ENCODE data around the gene RPS29.

The RPS29 gene

DNA sequence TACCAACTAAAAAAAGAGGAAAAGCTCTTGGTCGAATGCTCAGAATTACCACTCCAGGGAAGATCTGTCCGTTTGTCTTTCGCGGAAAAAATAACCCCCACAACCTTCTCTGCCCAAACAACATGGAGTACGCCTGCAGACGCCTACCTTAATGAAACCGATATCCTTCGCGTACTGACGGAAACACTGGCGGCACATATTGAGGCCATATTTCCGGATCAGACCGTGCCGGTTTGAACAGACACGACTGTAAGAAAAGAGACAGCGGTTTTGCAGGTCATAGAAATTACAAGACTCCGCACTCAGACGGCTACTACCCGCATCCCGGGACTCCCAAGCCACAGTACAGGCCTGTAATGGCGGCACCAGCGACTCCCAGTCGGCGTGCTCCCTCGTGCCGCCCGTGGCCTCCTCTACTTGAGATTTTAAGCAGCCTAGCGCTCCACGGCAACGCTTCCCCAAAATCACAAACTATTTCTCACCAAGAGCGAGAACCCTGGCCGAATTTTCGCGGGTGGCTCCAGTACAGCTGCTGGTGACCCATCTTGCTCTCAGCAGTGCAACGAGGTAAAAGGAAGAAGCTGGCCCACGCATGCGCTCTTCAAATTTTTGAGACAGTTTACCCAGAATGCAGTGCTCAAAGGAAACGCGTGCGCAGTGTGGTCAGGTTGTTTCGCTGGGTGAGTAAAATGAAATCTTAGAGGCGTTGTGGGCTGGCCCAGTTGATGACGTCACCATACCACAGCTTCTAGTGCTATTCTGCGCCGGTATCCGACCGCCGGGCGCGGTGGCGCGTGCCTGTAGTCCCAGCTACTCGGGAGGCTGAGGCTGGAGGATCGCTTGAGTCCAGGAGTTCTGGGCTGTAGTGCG lies at the start of gene RPS29:
RPS29 (minus strand) TSS at position 578 of the 870 bp plus-strand sequence; CDS start at position 544, 34 bp downstream.
- DNase-seq (ENCODE audit: low read depth, low spot score): peak; percentile 100
- peak within 1 kb of the TSS; percentile 98 for H3K4me3 ChIP-seq
- peaks cover 43% of the 10 kb centered on the region for H3K36me3 ChIP-seq (ENCODE audit: insufficient read depth, low read length)
- no peaks in the 10 kb centered on the region for H3K9me3 ChIP-seq (ENCODE audit: low read depth, low read length)
- peak within 1 kb of the TSS; percentile 99 for H3K9ac ChIP-seq (ENCODE audit: insufficient read length)
- TF ChIP-seq EZH2 (IDR thresholded peaks at IDR 0.05): no peak
- peak; percentile 98 for TF ChIP-seq POLR2AphosphoS5 (IDR thresholded peaks at IDR 0.05; ENCODE audit: borderline replicate concordance, low read depth, low read length)
- TF ChIP-seq FOXP2 (optimal IDR thresholded peaks at IDR 0.05; ENCODE audit: control extremely low read depth, extremely low read length, insufficient read depth): no peak
- H3K27ac ChIP-seq: peak within 1 kb of the TSS; percentile 91

GRCh38 chr14:49634547-49635334 lies 48.6 kb upstream of the RPS29 start, which contains the start of gene DNAAF2:
Gene DNAAF2 (minus strand): TSS chr14:49635244. CDS start chr14:49635149, 95 bp downstream.
- Histone ChIP-seq H3K9ac (ENCODE audit: insufficient read length) (peak within 1 kb of the TSS; percentile 90), H3K9me3 (ENCODE audit: low read depth, low read length) (no peaks in the 10 kb centered on the region), H3K27ac (peak within 1 kb of the TSS; percentile 87), H3K4me3 (peak within 1 kb of the TSS; percentile 83), H3K36me3 (ENCODE audit: insufficient read depth, low read length) (no peaks in the 10 kb centered on the region)
- TF ChIP-seq EZH2 (IDR thresholded peaks at IDR 0.05) (no peak), FOXP2 (optimal IDR thresholded peaks at IDR 0.05; ENCODE audit: control extremely low read depth, extremely low read length, insufficient read depth) (peak; percentile 3), POLR2AphosphoS5 (IDR thresholded peaks at IDR 0.05; ENCODE audit: borderline replicate concordance, low read depth, low read length) (no peak; the same call in 1 of the 2 replicates)
- DNase-seq (ENCODE audit: low read depth, low spot score): no peak

DNA sequence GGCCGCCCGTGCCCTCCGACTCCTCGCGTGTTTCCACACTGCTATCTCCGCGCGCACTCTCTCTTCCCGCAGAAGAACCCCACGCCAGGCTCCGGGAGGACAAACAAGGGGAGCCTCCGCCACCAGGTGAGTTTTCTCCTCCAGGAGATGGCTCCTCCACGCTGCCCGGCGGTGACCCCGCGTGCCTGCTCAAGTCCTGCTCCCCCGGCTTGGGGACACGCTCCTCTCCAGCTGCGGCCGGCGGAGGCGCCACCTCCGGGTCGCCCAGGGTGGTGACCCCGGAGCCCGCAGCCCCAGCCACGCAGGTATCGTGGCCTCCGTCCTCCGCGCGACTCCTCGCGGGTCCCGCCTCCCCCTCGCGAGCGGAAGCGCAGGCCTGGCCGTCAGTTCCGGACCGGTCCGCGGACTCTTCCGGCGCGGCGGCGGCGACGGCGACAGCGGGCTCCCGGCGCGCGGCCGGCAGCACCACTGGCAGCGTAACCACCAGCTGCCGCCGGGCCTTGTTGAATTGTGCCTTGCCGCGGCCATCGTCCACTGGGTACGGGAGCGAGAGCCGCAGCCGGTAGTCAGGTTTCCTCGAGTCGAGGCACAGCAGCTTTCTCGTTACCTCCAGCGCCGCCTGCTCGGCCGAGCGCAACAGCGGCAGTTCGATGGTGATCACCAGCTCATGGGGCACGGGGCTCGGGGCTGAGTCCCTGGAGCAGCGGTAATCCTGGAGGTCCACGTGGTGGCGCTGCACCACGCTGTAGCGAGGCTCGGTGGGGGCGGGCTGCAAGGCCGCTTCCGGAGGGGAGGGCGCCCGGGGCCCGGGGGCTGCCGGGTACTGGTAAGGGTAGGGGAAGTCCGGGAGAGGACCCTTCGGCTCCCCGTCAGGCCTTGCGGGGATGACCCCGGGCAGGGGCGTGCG lies 47.7 kb upstream of the RPS29 start:
- Histone ChIP-seq H3K9ac (ENCODE audit: insufficient read length) (peak overlapping the region; percentile 90), H3K9me3 (ENCODE audit: low read depth, low read length) (no peaks in the 10 kb centered on the region), H3K4me3 (peak overlapping the region; percentile 83), H3K36me3 (ENCODE audit: insufficient read depth, low read length) (no peaks in the 10 kb centered on the region), H3K27ac (peak overlapping the region; percentile 87)
- peak; percentile 50 for TF ChIP-seq FOXP2 (optimal IDR thresholded peaks at IDR 0.05; ENCODE audit: control extremely low read depth, extremely low read length, insufficient read depth)
- peak; percentile 84 for TF ChIP-seq POLR2AphosphoS5 (IDR thresholded peaks at IDR 0.05; ENCODE audit: borderline replicate concordance, low read depth, low read length)
- TF ChIP-seq EZH2 (IDR thresholded peaks at IDR 0.05): no peak
- DNase-seq (ENCODE audit: low read depth, low spot score): peak; percentile 75

GRCh38 chr14:49623941-49624839 lies 38.0 kb upstream of the RPS29 start:
- peaks cover under 1% of the 10 kb centered on the region for H3K36me3 ChIP-seq (ENCODE audit: insufficient read depth, low read length)
- H3K9me3 ChIP-seq (ENCODE audit: low read depth, low read length): no peaks in the 10 kb centered on the region
- peak overlapping the region; percentile 92 for H3K4me3 ChIP-seq
- no peak for DNase-seq (ENCODE audit: low read depth, low spot score)
- TF ChIP-seq FOXP2 (optimal IDR thresholded peaks at IDR 0.05; ENCODE audit: control extremely low read depth, extremely low read length, insufficient read depth) (no peak), EZH2 (IDR thresholded peaks at IDR 0.05) (no peak), POLR2AphosphoS5 (IDR thresholded peaks at IDR 0.05; ENCODE audit: borderline replicate concordance, low read depth, low read length) (no peak)
- peak overlapping the region; percentile 7 for H3K9ac ChIP-seq (ENCODE audit: insufficient read length)
- H3K27ac ChIP-seq: peak overlapping the region; percentile 91

GRCh38 chr14:49623387-49623786 lies 37.2 kb upstream of the RPS29 start:
- no peak for DNase-seq (ENCODE audit: low read depth, low spot score)
- TF ChIP-seq POLR2AphosphoS5 (IDR thresholded peaks at IDR 0.05; ENCODE audit: borderline replicate concordance, low read depth, low read length) (no peak), EZH2 (IDR thresholded peaks at IDR 0.05) (no peak), FOXP2 (optimal IDR thresholded peaks at IDR 0.05; ENCODE audit: control extremely low read depth, extremely low read length, insufficient read depth) (no peak)
- H3K9me3 ChIP-seq (ENCODE audit: low read depth, low read length): no peaks in the 10 kb centered on the region
- peaks cover 9% of the 10 kb centered on the region for H3K36me3 ChIP-seq (ENCODE audit: insufficient read depth, low read length)
- peak overlapping the region; percentile 91 for H3K27ac ChIP-seq
- H3K4me3 ChIP-seq: peak overlapping the region; percentile 92
- H3K9ac ChIP-seq (ENCODE audit: insufficient read length): peak overlapping the region; percentile 93

DNA sequence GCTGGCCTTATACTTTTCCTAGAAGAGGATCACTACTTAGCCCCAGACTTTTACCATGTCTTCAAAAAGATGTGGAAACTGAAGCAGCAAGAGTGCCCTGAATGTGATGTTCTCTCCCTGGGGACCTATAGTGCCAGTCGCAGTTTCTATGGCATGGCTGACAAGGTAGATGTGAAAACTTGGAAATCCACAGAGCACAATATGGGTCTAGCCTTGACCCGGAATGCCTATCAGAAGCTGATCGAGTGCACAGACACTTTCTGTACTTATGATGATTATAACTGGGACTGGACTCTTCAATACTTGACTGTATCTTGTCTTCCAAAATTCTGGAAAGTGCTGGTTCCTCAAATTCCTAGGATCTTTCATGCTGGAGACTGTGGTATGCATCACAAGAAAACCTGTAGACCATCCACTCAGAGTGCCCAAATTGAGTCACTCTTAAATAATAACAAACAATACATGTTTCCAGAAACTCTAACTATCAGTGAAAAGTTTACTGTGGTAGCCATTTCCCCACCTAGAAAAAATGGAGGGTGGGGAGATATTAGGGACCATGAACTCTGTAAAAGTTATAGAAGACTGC lies 35.9 kb upstream of the RPS29 start:
- Histone ChIP-seq H3K9me3 (ENCODE audit: low read depth, low read length) (no peaks in the 10 kb centered on the region), H3K4me3 (peak overlapping the region; percentile 92), H3K36me3 (ENCODE audit: insufficient read depth, low read length) (peaks cover 21% of the 10 kb centered on the region), H3K9ac (ENCODE audit: insufficient read length) (peak overlapping the region; percentile 93), H3K27ac (peak overlapping the region; percentile 91)
- TF ChIP-seq POLR2AphosphoS5 (IDR thresholded peaks at IDR 0.05; ENCODE audit: borderline replicate concordance, low read depth, low read length): 0 out of 2 replicates have a peak, but pooled peaks have one; percentile 14
- no peak for TF ChIP-seq FOXP2 (optimal IDR thresholded peaks at IDR 0.05; ENCODE audit: control extremely low read depth, extremely low read length, insufficient read depth)
- no peak for DNase-seq (ENCODE audit: low read depth, low spot score)

All from SK-N-MC (cell line).